Measurements from ENCODE around the gene GMEB2.

GMEB2 gene

DNA sequence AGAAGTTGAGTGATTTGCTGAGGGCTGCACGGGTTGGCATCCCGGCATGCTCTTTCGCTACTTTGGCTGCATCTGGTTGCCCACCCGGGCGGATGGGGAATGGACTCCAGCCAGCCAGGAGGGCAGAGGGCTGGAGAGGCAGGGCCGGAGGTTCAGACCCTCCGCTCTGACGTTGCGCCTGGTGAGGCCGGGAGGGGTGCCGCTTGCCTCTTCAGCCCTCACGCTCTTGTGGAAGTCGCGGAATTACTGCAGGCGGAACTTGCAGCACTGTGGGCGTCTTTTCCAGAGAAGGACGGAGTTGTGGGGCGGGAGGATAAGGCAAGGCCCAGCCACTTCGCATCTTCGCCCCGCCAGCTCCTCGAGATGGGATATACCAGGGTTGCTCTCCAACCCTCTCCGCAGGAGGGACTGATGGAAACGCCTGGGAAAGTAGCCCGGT, 31.9 kb upstream of the GMEB2 start:
- DNase-seq, result peak; percentile 58
- peaks cover 10% of the 10 kb centered on the region for H3K36me3 Mint-ChIP-seq (ENCODE audit: low read depth)
- TF ChIP-seq, protein P1, sequence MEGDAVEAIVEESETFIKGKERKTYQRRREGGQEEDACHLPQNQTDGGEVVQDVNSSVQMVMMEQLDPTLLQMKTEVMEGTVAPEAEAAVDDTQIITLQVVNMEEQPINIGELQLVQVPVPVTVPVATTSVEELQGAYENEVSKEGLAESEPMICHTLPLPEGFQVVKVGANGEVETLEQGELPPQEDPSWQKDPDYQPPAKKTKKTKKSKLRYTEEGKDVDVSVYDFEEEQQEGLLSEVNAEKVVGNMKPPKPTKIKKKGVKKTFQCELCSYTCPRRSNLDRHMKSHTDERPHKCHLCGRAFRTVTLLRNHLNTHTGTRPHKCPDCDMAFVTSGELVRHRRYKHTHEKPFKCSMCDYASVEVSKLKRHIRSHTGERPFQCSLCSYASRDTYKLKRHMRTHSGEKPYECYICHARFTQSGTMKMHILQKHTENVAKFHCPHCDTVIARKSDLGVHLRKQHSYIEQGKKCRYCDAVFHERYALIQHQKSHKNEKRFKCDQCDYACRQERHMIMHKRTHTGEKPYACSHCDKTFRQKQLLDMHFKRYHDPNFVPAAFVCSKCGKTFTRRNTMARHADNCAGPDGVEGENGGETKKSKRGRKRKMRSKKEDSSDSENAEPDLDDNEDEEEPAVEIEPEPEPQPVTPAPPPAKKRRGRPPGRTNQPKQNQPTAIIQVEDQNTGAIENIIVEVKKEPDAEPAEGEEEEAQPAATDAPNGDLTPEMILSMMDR (IDR thresholded peaks at IDR 0.05), result no peak
- H3K9me3 Mint-ChIP-seq, result no peaks in the 10 kb centered on the region
- peak overlapping the region; percentile 92 for H3K27ac Mint-ChIP-seq
- peaks cover 38% of the 10 kb centered on the region for H3K4me1 Mint-ChIP-seq
- H3K4me3 Mint-ChIP-seq, result peak overlapping the region; percentile 97
- peaks cover 3% of the 10 kb centered on the region for H3K27me3 Mint-ChIP-seq (ENCODE audit: low read depth, poor library complexity)

DNA sequence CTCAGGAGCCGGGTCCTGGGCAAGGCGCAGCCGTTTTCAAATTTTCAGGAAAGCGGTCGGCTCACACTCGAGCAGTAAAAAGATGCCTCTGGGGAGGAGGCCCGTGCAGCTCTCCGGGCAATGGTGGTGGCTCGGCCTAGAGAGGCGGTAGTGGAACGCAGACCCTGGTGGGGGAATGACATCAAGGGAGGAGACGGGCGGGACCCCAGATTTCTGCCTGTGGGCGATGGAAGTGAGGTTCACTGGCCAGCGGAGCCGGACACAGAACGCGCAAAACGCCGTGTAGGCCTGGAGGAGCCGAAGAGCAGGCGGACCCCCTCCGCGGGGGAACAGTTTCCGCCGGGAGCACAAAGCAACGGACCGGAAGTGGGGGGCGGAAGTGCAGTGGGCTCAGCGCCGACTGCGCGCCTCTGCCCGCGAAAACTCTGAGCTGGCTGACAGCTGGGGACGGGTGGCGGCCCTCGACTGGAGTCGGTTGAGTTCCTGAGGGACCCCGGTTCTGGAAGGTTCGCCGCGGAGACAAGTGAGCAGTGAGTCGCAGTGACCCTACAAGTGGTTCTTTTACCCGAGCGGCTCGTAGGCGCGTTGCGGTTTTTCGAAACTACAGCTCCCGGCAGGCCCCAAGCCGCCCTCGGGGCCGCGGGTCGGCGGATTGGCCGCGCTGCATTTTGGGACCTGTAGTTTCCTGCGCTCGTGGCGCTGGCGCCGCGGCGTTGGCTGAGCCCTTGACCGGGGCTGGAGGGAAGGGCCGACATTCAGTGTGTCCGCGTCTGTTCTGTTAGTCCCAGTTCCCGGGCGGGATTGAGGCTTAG, 31.2 kb upstream of the GMEB2 start, which contains the start of gene RTEL1:
Gene RTEL1 (plus strand): TSS at position 376 of the 812 bp plus-strand sequence. CDS start 1,091 bp downstream, outside the sequence.
- peaks cover 39% of the 10 kb centered on the region for H3K4me1 Mint-ChIP-seq
- H3K36me3 Mint-ChIP-seq (ENCODE audit: low read depth), result peaks cover 10% of the 10 kb centered on the region
- peaks cover 3% of the 10 kb centered on the region for H3K27me3 Mint-ChIP-seq (ENCODE audit: low read depth, poor library complexity)
- TF ChIP-seq, protein P1 (IDR thresholded peaks at IDR 0.05), result no peak
- peak within 1 kb of the TSS; percentile 97 for H3K4me3 Mint-ChIP-seq
- H3K27ac Mint-ChIP-seq, result peak within 1 kb of the TSS; percentile 92
- H3K9me3 Mint-ChIP-seq, result no peaks in the 10 kb centered on the region
- peak; percentile 92 for DNase-seq

DNA sequence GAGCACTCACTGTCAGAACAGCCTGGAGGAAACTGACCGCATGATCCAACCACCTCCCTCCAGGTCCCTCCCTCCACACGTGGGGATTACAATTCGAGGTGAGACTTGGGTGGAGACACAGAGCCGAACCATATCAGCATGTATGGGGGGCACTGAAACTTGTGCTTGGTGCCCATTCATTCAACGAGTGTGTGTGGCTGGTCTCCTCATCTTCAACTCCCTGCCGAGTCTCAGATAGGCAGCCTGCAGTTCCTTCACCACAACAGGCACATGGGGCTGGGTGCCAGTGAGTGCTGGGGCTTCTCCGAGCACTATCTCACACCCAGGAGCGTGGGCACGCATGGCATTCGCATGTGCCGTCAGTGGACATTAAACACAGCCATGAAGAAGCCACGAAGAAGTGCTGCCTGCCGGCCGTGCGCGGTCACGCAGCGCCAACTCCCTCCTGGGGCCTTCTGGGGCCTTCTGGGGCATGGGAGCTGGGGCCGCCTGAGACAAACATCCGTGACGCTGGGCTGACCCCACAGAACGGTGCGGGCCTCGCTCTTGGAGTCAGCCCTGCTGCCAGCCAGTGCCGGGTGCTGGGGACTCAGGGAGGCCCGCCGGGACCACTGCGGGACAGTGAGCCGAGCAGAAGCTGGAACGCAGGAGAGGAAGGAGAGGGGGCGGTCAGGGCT, 30.5 kb upstream of the GMEB2 start:
- Mint-ChIP-seq H3K4me3 (peak overlapping the region; percentile 97), H3K27ac (peak overlapping the region; percentile 79), H3K27me3 (ENCODE audit: low read depth, poor library complexity) (peaks cover 3% of the 10 kb centered on the region), H3K4me1 (peaks cover 39% of the 10 kb centered on the region), H3K9me3 (no peaks in the 10 kb centered on the region), H3K36me3 (ENCODE audit: low read depth) (peaks cover 9% of the 10 kb centered on the region)
- DNase-seq, result no peak
- TF ChIP-seq, protein P1 (IDR thresholded peaks at IDR 0.05), result no peak

DNA sequence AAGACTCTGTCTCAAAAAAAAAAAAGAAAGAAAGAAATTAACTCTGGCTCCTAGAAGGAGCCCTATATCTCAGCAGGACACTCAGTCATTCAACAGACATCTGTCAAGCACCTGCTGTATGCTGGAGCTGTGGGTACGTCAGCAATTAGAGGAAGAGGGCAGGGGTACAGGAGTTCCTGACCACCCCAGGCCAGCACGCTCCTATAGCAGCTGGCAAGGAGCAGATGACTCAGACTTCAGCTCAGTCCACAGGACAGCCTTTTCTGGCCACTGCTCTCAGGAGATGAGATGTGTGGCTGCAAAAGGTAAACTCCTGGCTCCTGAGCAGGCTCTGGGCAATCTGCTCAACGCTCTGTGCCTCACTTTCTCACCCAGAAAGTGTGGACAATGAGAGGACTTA, 29.6 kb upstream of the GMEB2 start:
- TF ChIP-seq, protein P1 (IDR thresholded peaks at IDR 0.05), result no peak
- Mint-ChIP-seq H3K27me3 (ENCODE audit: low read depth, poor library complexity) (peaks cover 10% of the 10 kb centered on the region), H3K36me3 (ENCODE audit: low read depth) (peaks cover 7% of the 10 kb centered on the region), H3K27ac (no peak overlapping the region), H3K9me3 (no peaks in the 10 kb centered on the region), H3K4me1 (peaks cover 43% of the 10 kb centered on the region), H3K4me3 (peak overlapping the region; percentile 65)
- no peak for DNase-seq

DNA sequence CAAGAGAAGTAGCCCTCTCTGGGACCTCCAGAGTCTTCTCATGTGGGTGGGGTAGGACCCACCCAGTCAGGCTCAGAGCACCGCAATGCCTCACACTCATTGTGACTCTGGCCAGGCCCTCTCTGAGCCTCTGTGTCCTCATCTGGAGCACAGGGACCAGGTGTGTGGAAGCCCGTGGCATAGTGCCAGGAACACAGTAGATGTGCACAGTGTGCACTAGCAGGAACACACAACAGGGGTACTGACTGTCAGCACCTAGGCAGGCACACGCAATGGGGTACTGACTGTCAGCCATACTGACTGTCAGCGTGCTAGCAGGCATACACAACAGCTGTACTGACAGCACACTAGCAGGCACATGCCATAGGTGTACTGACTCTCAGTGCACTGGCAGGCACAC, 28.3 kb upstream of the GMEB2 start:
- Mint-ChIP-seq H3K36me3 (ENCODE audit: low read depth) (peaks cover 7% of the 10 kb centered on the region), H3K27me3 (ENCODE audit: low read depth, poor library complexity) (peaks cover 19% of the 10 kb centered on the region), H3K4me1 (peaks cover 44% of the 10 kb centered on the region), H3K4me3 (no peak overlapping the region), H3K9me3 (no peaks in the 10 kb centered on the region), H3K27ac (no peak overlapping the region)
- TF ChIP-seq, protein P1 (IDR thresholded peaks at IDR 0.05), result no peak
- DNase-seq, result no peak

Data from nephron progenitor cell (in vitro differentiated cells).